PC-3 (cell line): ENCODE results near the gene CLEC11A. TPM values are rescaled to one million over a fixed set of nuclear protein-coding genes. Genes with fewer than 3 reads are reported as not detected.

Experiments used
- ATAC-seq: fragments of 200-7000 bp; cut with Tn5 transposase; 2 replicates; pipeline ENCODE4 v1.9.1; 2020; ENCODE audit warnings: mild to moderate bottlenecking, moderate library complexity
- BruUV-seq: library from RNA; stranded (reverse); fragments of 400-500 nt; replicated peaks from 2 replicates; lab custom pipeline; 2021; lab: Mats Ljungman, UMichigan
- CTCF ChIA-PET: fragments of 300-600 bp; sonication (Branson Sonifier 250); formaldehyde crosslinking; loops from one replicate; lab custom pipeline; 2022; ENCODE audit warnings: antibody characterized with exemption; lab: Charles Lee
- POLR2A ChIA-PET: fragments of 300-600 bp; sonication (Branson Sonifier 250); formaldehyde crosslinking; loops from one replicate; lab custom pipeline; 2022; ENCODE audit warnings: antibody characterized with exemption; ENCODE audit not compliant: unreplicated experiment; lab: Charles Lee
- DNase-seq: peaks from one replicate; pipeline ENCODE4 v3.0.0-alpha.2; 2015
- H2AFZ ChIP-seq: fragments of 300-600 bp; sonication (generic); 2 replicates; pipeline ENCODE4 v1.6.0; 2016; ENCODE audit warnings: antibody characterized with exemption, low read length
- H3F3A ChIP-seq: fragments of 300-600 bp; sonication (generic); one replicate; pipeline ENCODE4 v1.6.0; 2017; ENCODE audit warnings: antibody characterized with exemption, low read length, control low read depth, mild to moderate bottlenecking; ENCODE audit not compliant: unreplicated experiment
- H3K27ac ChIP-seq: fragments of 300-600 bp; sonication (generic); 2 replicates; pipeline ENCODE4 v1.5.1; 2016; ENCODE audit warnings: mild to moderate bottlenecking, low read length
- H3K27me3 ChIP-seq: fragments of 300-600 bp; sonication (generic); 2 replicates; pipeline ENCODE4 v1.6.1; 2016; ENCODE audit warnings: low read length, mixed read lengths
- H3K36me3 ChIP-seq: fragments of 300-600 bp; sonication (generic); 2 replicates; pipeline ENCODE4 v1.6.1; 2016; ENCODE audit warnings: low read depth, mixed run types, low read length, mixed read lengths
- H3K4me1 ChIP-seq: fragments of 300-600 bp; sonication (generic); 2 replicates; pipeline ENCODE4 v1.5.1; 2016; ENCODE audit warnings: low read length; ENCODE audit not compliant: insufficient read depth
- H3K4me2 ChIP-seq: fragments of 300-600 bp; sonication (generic); 2 replicates; pipeline ENCODE4 v1.6.0; 2016; ENCODE audit warnings: low read length
- H3K4me3 ChIP-seq: fragments of 300-600 bp; sonication (generic); 2 replicates; pipeline ENCODE4 v1.5.1; 2016; ENCODE audit warnings: mild to moderate bottlenecking, low read length, mixed read lengths
- H3K79me2 ChIP-seq: fragments of 300-600 bp; sonication (generic); 2 replicates; pipeline ENCODE4 v1.6.1; 2017; ENCODE audit warnings: low read length, mixed read lengths
- H3K9ac ChIP-seq: fragments of 300-600 bp; sonication (generic); 2 replicates; pipeline ENCODE4 v1.6.0; 2016; ENCODE audit warnings: mild to moderate bottlenecking, low read length
- H3K9me2 ChIP-seq: fragments of 300-600 bp; sonication (generic); replicated peaks from 2 replicates; pipeline ENCODE4 v1.6.1; 2016; ENCODE audit warnings: mixed run types, low read length, mixed read lengths
- H3K9me3 ChIP-seq: fragments of 300-600 bp; sonication (generic); 2 replicates; pipeline ENCODE4 v1.6.1; 2016; ENCODE audit warnings: low read length, mixed read lengths
- H4K20me1 ChIP-seq: fragments of 300-600 bp; sonication (generic); 2 replicates; pipeline ENCODE4 v1.6.1; 2016; ENCODE audit warnings: low read length, mixed read lengths
- CTCF ChIP-seq: fragments of 300-600 bp; sonication (generic); conservative IDR thresholded peaks from 2 replicates; pipeline ENCODE4 v1.5.1; 2017; ENCODE audit warnings: antibody characterized with exemption, low read depth, mild to moderate bottlenecking, low read length
- EZH2 ChIP-seq: fragments of 300-600 bp; sonication (generic); IDR thresholded peaks from one replicate; pipeline ENCODE4 v1.6.1; 2017; ENCODE audit warnings: antibody characterized with exemption, mild to moderate bottlenecking, low read length; ENCODE audit not compliant: unreplicated experiment
- EZH2phosphoT487 ChIP-seq: fragments of 300-600 bp; sonication (generic); IDR thresholded peaks from 2 replicates; pipeline ENCODE4 v1.6.1; 2018; ENCODE audit warnings: mild to moderate bottlenecking, antibody characterized with exemption, low read length, borderline replicate concordance
- intact Hi-C: fragments of 100-400 bp; cut with micrococcal nuclease; formaldehyde crosslinking; loops from 2 replicates; pipeline ENCODE4 v1.9.0; 2023
- total RNA-seq: library from RNA; depleted of rRNA; stranded (reverse); fragments of >200 nt; gene quantifications from 2 replicates; pipeline ENCODE4 v1.2.3, GENCODE V29; 2014

CLEC11A gene
- total RNA-seq, 1 experiment from 2014 or later, result 2.3 TPM

DNA sequence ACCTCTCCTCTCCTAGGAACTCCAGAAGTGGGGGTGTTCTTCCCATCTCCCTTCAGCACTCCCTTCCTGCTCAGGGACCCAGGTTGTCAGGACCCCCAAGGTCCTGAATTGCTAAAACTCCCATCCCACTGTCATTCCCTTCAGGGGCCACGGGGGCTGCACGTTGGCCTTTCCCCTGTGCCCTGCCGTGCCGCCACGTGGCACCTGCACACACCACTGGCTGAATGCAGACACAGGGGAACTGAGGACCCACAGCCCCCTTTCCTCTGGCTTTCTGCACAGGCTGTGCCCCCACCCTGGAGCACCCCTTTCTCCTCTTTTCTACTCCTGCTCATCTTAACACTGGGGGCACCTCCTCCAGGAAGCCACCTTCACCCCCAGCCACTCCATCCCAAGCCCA, 12.6 kb upstream of the CLEC11A start:
- no peaks in the 10 kb centered on the region for H3K9me3 ChIP-seq

DNA sequence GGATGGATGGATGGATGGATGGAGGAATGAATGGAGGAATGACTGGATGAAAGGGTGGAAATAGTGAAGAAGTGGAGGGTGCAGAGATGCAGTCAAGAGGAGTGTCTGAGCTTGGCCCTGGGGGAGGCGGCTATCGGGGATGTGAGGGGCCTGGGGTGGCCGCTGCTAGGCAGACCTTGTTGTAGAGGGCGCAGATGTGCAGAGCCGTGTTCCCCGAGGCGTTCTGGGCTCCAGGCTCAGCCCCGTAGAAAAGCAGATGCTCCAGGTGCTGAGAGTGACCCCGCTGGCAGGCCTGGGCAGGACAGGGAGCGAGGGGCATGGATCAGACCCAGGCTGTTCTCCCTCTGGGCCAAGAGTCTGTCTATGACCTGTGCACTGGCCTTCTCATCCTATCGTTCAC, 12.0 kb upstream of the CLEC11A start:
- H3K4me1 ChIP-seq, result no peaks in the 10 kb centered on the region
- no TSS peak for BruUV-seq
- H3K36me3 ChIP-seq, result no peaks in the 10 kb centered on the region
- H3K4me2 ChIP-seq, result no peak overlapping the region
- H3K79me2 ChIP-seq, result no peaks in the 10 kb centered on the region
- intact Hi-C loops, result no loop called here
- H3K9ac ChIP-seq, result no peak overlapping the region
- H3K27ac ChIP-seq, result no peak overlapping the region
- no peaks in the 10 kb centered on the region for H3K9me3 ChIP-seq
- DNase-seq, result no peak
- ChIA-PET CTCF (no interaction called here), POLR2A (no interaction called here)
- peaks cover 30% of the 10 kb centered on the region for H3K27me3 ChIP-seq
- TF ChIP-seq EZH2phosphoT487, result no peak
- no peak for TF ChIP-seq EZH2
- no peak for TF ChIP-seq CTCF
- ATAC-seq, result no peak
- H3K4me3 ChIP-seq, result no peak overlapping the region
- H4K20me1 ChIP-seq, result no peaks in the 10 kb centered on the region
- no peak overlapping the region for H2AFZ ChIP-seq
- H3F3A ChIP-seq, result no peaks in the 10 kb centered on the region
- H3K9me2 ChIP-seq, result no peaks in the 10 kb centered on the region

More for the DNA sequence above, 12.6 kb upstream of the CLEC11A start:
- Histone ChIP-seq H3K9me2 (no peaks in the 10 kb centered on the region), H3K4me2 (no peak overlapping the region), H3K79me2 (no peaks in the 10 kb centered on the region), H3K27ac (no peak overlapping the region), H3K4me3 (no peak overlapping the region), H2AFZ (no peak overlapping the region), H3K27me3 (peaks cover 29% of the 10 kb centered on the region), H3K36me3 (no peaks in the 10 kb centered on the region), H3F3A (no peaks in the 10 kb centered on the region), H3K4me1 (no peaks in the 10 kb centered on the region), H3K9ac (no peak overlapping the region), H4K20me1 (no peaks in the 10 kb centered on the region)
- POLR2A ChIA-PET, result no interaction called here
- TF ChIP-seq CTCF (no peak), EZH2 (no peak), EZH2phosphoT487 (no peak)
- intact Hi-C loops, result no loop called here
- CTCF ChIA-PET, result no interaction called here
- ATAC-seq (no peak), DNase-seq (no peak)
- no TSS peak for BruUV-seq

GRCh38 chr19:50711805-50712204, 11.4 kb upstream of the CLEC11A start:
- DNase-seq, result no peak
- POLR2A ChIA-PET, result no interaction called here
- no peak overlapping the region for H3K9ac ChIP-seq
- H3K4me2 ChIP-seq, result no peak overlapping the region
- peaks cover 32% of the 10 kb centered on the region for H3K27me3 ChIP-seq
- TF ChIP-seq CTCF (no peak), EZH2phosphoT487 (no peak), EZH2 (no peak)
- H2AFZ ChIP-seq, result no peak overlapping the region
- intact Hi-C loops, result no loop called here
- no peak for ATAC-seq
- no TSS peak for BruUV-seq
- H4K20me1 ChIP-seq, result no peaks in the 10 kb centered on the region
- H3K4me3 ChIP-seq, result no peak overlapping the region
- H3K79me2 ChIP-seq, result no peaks in the 10 kb centered on the region
- H3K27ac ChIP-seq, result no peak overlapping the region
- no peaks in the 10 kb centered on the region for H3F3A ChIP-seq
- H3K9me3 ChIP-seq, result no peaks in the 10 kb centered on the region
- no peaks in the 10 kb centered on the region for H3K9me2 ChIP-seq
- H3K4me1 ChIP-seq, result no peaks in the 10 kb centered on the region
- H3K36me3 ChIP-seq, result no peaks in the 10 kb centered on the region
- CTCF ChIA-PET, result interaction anchor here (0.6 kb wide), 1 partner anchor 201 kb away, joined by 6 read pairs; the partner anchor contains the start of gene JOSD2
